22Rv1 (cell line): ENCODE measurements around the gene MAPK8IP2.

ENCODE experiments used
- H3K27ac ChIP-seq: fragments of 450-650 bp; 2 replicates; pipeline ENCODE4 v1.5.1; 2017
- ZFX ChIP-seq: fragments of 450-650 bp; IDR thresholded peaks from 2 replicates; pipeline ENCODE4 v1.6.1; 2017; ENCODE audit warnings: antibody characterized with exemption, borderline replicate concordance
- TF ChIP-seq, protein P1 (sequence below): fragments of 450-650 bp; IDR thresholded peaks from 2 replicates; pipeline ENCODE4 v1.5.1; 2017; ENCODE audit warnings: mild to moderate bottlenecking

The MAPK8IP2 gene

DNA sequence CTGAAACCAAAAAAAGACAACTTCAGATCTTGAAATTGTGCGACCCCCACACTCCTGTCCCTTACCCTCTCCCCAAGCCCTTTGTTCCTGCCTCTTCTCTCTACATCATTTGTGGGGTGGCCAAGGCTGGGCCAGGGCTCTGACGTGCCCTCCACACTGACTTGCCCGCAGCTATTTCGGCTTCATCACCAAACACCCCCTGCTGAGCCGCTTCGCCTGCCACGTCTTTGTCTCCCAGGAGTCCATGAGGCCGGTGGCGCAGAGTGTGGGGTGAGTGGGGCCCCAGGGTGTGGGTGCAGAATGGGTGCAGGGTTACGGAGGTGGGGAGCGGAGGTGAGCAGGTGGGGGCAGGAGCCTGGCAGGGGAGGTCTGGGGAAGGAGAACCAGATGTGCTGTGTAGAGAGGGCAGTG, 9.5 kb downstream of the MAPK8IP2 start:
- TF ChIP-seq, protein P1, sequence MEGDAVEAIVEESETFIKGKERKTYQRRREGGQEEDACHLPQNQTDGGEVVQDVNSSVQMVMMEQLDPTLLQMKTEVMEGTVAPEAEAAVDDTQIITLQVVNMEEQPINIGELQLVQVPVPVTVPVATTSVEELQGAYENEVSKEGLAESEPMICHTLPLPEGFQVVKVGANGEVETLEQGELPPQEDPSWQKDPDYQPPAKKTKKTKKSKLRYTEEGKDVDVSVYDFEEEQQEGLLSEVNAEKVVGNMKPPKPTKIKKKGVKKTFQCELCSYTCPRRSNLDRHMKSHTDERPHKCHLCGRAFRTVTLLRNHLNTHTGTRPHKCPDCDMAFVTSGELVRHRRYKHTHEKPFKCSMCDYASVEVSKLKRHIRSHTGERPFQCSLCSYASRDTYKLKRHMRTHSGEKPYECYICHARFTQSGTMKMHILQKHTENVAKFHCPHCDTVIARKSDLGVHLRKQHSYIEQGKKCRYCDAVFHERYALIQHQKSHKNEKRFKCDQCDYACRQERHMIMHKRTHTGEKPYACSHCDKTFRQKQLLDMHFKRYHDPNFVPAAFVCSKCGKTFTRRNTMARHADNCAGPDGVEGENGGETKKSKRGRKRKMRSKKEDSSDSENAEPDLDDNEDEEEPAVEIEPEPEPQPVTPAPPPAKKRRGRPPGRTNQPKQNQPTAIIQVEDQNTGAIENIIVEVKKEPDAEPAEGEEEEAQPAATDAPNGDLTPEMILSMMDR: no peak
- no peak for TF ChIP-seq ZFX
- no peak overlapping the region for H3K27ac ChIP-seq

DNA sequence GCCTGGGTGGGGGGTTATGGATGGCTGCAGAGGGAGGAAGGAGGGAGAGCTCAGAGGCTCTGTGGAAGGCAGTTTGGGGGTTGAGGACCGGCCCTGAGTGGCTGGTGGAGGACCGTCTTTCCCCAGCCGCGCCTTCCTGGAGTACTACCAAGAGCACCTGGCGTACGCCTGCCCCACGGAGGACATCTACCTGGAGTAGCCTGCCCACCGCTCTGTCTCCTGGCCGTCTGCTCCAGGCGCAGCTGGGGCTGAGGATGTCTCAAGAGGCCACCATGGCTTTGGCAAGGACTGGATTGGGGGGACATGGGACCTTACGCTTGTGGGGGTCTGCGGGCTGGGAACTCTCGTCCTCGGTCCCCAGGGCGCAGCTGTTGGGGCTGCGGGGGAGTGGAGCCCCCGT, 10.0 kb downstream of the MAPK8IP2 start:
- TF ChIP-seq, protein P1: no peak
- TF ChIP-seq ZFX: no peak
- no peak overlapping the region for H3K27ac ChIP-seq

DNA sequence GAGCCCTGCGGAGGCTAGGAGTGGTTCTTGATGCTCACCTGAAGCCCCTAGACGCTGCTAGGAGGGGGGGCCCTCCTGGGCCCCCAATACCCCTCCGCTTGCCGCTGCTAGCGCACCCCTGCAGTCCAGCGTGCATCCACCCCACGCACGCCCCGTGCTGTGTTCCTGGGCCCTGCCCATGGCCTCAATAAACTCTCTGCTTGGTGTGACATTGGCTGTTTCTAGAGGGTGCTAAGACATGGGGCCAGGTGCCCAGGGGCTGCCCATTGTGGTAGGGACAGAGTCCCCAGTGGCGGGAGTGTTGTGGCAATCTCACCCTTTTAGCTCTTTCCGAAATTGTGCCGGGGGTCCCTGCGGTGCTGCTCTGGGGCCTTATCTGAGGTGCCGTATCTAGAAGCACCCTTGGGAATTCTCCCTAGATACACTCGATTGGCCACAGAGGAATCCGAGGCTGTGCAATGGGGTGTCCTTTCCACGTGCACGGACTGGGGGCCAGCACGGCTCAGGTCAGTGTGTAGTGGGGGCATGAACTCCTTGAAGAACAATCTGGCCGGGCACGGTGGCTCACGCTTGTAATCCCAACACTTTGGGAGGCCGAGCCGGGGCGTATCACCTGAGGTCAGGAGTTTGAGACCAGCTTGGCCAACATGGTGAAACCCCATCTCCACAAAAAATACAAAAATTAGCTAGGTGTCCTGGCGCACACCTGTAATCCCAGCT, 10.9 kb downstream of the MAPK8IP2 start:
- H3K27ac ChIP-seq: peak overlapping the region; percentile 81
- TF ChIP-seq, protein P1: no peak
- no peak for TF ChIP-seq ZFX

DNA sequence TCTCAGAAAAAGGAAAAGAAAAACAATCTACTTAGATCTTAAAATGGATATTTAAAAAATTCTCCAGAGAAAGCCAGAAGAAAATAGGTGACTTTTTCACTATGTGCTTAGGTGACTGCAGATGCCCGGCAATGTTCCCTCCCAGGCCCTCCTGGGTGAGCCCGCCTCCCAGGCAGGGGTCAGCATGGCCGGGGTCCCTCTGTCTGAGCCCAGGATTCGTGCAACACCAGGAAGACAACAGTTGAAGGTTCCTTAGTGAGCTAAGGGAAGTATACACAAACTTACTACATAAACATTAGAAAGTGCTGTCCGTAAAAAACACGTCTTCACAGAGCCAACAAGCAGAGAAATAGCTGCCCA, 11.6 kb downstream of the MAPK8IP2 start:
- H3K27ac ChIP-seq: peak overlapping the region; percentile 81
- TF ChIP-seq, protein P1: no peak
- no peak for TF ChIP-seq ZFX

DNA sequence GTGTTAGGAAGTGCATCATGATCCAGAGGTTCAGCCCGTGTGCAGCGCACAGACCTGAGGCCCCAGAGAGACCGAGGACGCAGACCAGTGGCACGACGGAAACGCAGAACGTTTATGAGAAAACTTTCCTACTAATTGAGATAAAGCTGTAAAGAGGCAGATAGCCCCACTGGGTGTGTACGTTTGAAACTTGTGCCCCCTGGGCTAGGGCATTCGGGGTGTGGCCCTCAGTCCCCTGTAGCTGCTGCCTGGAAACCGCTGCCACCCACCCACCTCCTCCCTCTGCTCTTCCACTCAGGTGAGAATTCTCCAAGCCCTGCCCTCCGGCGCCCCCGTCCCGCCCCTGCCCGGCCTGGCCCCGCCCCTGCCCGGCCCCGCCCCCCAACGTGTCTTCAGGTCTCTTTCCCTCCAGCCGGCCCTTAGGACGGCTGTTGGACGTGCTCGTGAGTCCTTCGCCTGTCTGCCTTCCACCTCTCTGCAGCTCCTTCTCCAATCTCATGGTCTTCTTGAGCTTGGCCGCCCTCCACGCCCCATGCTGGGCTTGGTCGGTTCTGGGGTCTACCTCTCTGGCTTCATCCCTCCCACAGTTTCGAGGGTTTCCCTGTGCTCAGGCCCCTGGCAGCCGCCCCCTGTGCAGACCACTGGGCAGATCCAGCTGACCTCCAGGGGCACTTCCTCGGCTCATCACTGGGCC, 12.1 kb downstream of the MAPK8IP2 start:
- TF ChIP-seq, protein P1: no peak
- no peak for TF ChIP-seq ZFX
- H3K27ac ChIP-seq: peak overlapping the region; percentile 81

DNA sequence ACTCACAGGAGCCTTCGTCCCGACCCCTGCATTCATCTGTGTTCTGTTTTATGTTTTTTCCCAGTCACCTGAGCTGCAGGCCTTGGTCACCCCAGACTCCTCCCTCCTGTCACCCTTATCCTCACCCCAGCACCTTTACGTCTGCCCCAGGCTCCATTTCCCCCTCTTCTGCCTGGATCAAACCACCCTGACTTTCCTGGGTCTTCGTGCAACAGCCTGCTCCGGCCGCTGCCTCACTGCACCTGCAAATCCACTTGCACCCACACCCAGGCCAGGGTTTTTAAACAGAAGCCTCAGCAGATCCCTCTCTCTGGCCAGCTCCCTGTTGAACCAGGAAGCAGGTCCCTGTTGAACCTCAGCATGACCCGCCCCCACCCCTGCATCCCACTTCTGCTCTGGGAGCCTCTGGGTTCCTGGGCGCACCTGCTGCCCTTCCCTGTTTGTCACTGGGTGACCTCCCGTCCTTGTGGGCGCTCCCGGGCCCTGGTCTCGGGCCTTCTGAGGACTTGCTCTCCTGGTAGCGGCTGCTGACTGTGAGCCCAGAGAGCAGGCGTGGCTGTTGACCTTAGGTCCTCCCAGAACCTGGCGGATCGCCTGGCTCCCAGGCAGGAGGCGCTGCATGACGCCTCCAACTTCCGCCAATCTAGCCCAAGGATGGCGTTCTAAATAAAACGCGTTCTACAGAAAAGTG, 12.8 kb downstream of the MAPK8IP2 start:
- peak overlapping the region; percentile 81 for H3K27ac ChIP-seq
- no peak for TF ChIP-seq ZFX
- TF ChIP-seq, protein P1: peak; percentile 53

DNA sequence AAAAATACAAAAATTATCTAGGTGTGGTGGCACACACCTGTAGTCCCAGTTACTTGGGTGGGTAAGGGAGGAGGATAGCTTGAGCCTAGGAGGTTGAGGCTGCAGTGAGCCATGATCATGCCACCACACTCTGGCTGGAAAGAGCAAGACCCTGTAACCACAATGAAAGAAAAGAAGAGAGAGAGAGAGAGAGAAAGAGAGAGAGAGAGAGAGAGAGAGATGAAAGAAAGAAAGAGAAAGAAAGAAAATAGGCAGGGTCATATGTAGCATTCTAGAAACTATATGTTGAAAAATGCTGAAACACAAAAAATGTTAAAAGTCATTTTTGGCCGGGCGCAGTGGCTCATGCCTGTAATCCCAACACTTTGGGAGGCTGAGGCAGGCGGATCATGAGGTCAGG, 13.7 kb downstream of the MAPK8IP2 start:
- peak overlapping the region; percentile 81 for H3K27ac ChIP-seq
